GM23248 (cell line): ENCODE results near the gene IRAG1.

Experiments
- EZH2 ChIP-seq: fragments of 200-600 bp; sonication (generic); IDR thresholded peaks from 2 replicates; pipeline ENCODE4 v1.6.1; 2018; ENCODE audit warnings: antibody characterized with exemption, mild to moderate bottlenecking; ENCODE audit not compliant: insufficient read depth, poor library complexity, severe bottlenecking
- EZH2phosphoT487 ChIP-seq: fragments of 200-600 bp; sonication (generic); IDR thresholded peaks from 2 replicates; pipeline ENCODE4 v1.6.1; 2018; ENCODE audit warnings: antibody characterized with exemption, moderate library complexity, mild to moderate bottlenecking, low read depth; ENCODE audit not compliant: insufficient read depth

- TF ChIP-seq EZH2: no peak
- no peak for TF ChIP-seq EZH2phosphoT487
Observed at GRCh38 chr11:10679644-10680043, 13.9 kb downstream of the IRAG1 start.
